Activated CD8-positive, alpha-beta T cell treated with anti-CD3 and anti-CD28 coated beads for 36 hours (primary cell): ENCODE data around the gene TCP11L1. TPM values are rescaled to one million over a fixed set of nuclear protein-coding genes. Genes with fewer than 3 reads are reported as not detected.

Source experiments
- ATAC-seq: fragments of 200-7000 bp; cut with Tn5 transposase; one replicate; pipeline ENCODE4 v1.10.0; 2021; ENCODE audit warnings: mild to moderate bottlenecking, moderate library complexity
- CTCF ChIA-PET: fragments of 350-600 bp; sonication (Branson Sonifier 250); formaldehyde crosslinking; loops from one replicate; lab custom pipeline; 2021; ENCODE audit warnings: antibody characterized with exemption; lab: Charles Lee
- POLR2A ChIA-PET: fragments of 350-600 bp; sonication (Branson Sonifier 250); formaldehyde crosslinking; loops from one replicate; lab custom pipeline; 2021; ENCODE audit warnings: antibody characterized with exemption; lab: Charles Lee
- DNase-seq: peaks from one replicate; pipeline ENCODE4 v3.0.0-alpha.2; 2020
- H3K27ac Mint-ChIP-seq: one replicate; pipeline ENCODE4 v1.8.0; 2021; ENCODE audit warnings: mild to moderate bottlenecking, mixed read lengths
- H3K27me3 Mint-ChIP-seq: one replicate; pipeline ENCODE4 v1.8.0; 2021; ENCODE audit warnings: mixed read lengths
- H3K36me3 Mint-ChIP-seq: one replicate; pipeline ENCODE4 v1.8.0; 2021; ENCODE audit warnings: low read depth, mixed read lengths
- H3K4me1 Mint-ChIP-seq: one replicate; pipeline ENCODE4 v1.8.0; 2021; ENCODE audit warnings: low read depth, mixed read lengths
- H3K4me3 Mint-ChIP-seq: one replicate; pipeline ENCODE4 v1.8.0; 2021; ENCODE audit warnings: mild to moderate bottlenecking, moderate library complexity, mixed read lengths
- H3K9me3 Mint-ChIP-seq: one replicate; pipeline ENCODE4 v1.8.0; 2021; ENCODE audit warnings: mixed read lengths
- CTCF ChIP-seq: fragments of 200-600 bp; IDR thresholded peaks from one replicate; pipeline ENCODE4 v1.8.0; 2022; ENCODE audit warnings: antibody characterized with exemption, mild to moderate bottlenecking
- intact Hi-C: fragments of 100-400 bp; cut with micrococcal nuclease; formaldehyde crosslinking; loops from one replicate; pipeline ENCODE4 v1.10.0; 2022
- total RNA-seq, 2 experiments: library from RNA; stranded (reverse); gene quantifications; one replicate each; pipeline ENCODE4 v1.2.3, GENCODE V29; 2021

TCP11L1 gene
- total RNA-seq, 2 experiments from 2014 or later, result 11.0 to 12.7 TPM

DNA sequence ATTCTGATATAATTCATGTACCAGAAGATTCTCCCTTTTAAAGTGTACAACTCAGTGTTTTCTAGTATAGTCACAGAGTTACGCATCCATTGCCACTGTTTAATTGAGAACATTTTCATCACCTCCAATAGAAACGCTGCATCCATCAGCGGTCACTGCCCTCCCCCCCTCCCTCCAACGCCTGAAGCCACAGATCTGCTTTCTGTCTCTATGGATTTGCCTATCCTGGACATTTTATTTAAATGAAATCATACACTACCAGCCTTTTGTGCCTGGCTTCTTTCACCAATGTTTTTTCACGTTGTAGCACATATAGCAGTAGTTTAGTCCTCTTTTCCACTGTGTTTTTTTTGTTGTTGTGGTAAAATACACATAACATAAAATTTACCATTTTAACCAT is 22.8 kb downstream of the TCP11L1 start:
- Mint-ChIP-seq H3K27me3 (no peaks in the 10 kb centered on the region), H3K9me3 (no peaks in the 10 kb centered on the region), H3K4me3 (no peak overlapping the region), H3K27ac (no peak overlapping the region), H3K4me1 (peaks cover 52% of the 10 kb centered on the region), H3K36me3 (peaks cover 32% of the 10 kb centered on the region)
- CTCF ChIA-PET, result interaction anchor here (0.9 to 5.4 kb wide), 7 partner anchors 14 to 102 kb away, joined by 3 to 80 read pairs (median 4); no protein-coding TSS in a partner anchor
- POLR2A ChIA-PET, result interaction anchor here (1.2 to 4.3 kb wide), 2 partner anchors 19 to 23 kb away, joined by 5 to 26 read pairs; partner anchors contain the start of gene TCP11L1
- ATAC-seq (no peak), DNase-seq (no peak)
- intact Hi-C loops, result loop anchor here (10.0 kb wide), 2 partner anchors 167 to 227 kb away; partner anchors contain the start of gene QSER1
- TF ChIP-seq CTCF, result no peak

- peak overlapping the region; percentile 71 for H3K27ac Mint-ChIP-seq
- peak; percentile 69 for ATAC-seq
- no peaks in the 10 kb centered on the region for H3K27me3 Mint-ChIP-seq
- H3K4me3 Mint-ChIP-seq, result no peak overlapping the region
- peaks cover 52% of the 10 kb centered on the region for H3K4me1 Mint-ChIP-seq
- no peak for DNase-seq
- no peaks in the 10 kb centered on the region for H3K9me3 Mint-ChIP-seq
- intact Hi-C loops, result loop anchor here (10.0 kb wide), 2 partner anchors 169 to 229 kb away; partner anchors contain the start of gene QSER1
- ChIA-PET POLR2A (interaction anchor here (0.5 to 4.3 kb wide), 4 partner anchors 24 to 405 kb away, joined by 3 to 26 read pairs (median 3); partner anchors contain the start of gene TCP11L1), CTCF (interaction anchor here (0.7 to 5.4 kb wide), 19 partner anchors 9 to 254 kb away, joined by 3 to 80 read pairs (median 4); partner anchors contain the start of gene TCP11L1)
- H3K36me3 Mint-ChIP-seq, result peaks cover 29% of the 10 kb centered on the region
- TF ChIP-seq CTCF, result no peak
Measured at GRCh38 chr11:33063326-33063881, 24.0 kb downstream of the TCP11L1 start.

DNA sequence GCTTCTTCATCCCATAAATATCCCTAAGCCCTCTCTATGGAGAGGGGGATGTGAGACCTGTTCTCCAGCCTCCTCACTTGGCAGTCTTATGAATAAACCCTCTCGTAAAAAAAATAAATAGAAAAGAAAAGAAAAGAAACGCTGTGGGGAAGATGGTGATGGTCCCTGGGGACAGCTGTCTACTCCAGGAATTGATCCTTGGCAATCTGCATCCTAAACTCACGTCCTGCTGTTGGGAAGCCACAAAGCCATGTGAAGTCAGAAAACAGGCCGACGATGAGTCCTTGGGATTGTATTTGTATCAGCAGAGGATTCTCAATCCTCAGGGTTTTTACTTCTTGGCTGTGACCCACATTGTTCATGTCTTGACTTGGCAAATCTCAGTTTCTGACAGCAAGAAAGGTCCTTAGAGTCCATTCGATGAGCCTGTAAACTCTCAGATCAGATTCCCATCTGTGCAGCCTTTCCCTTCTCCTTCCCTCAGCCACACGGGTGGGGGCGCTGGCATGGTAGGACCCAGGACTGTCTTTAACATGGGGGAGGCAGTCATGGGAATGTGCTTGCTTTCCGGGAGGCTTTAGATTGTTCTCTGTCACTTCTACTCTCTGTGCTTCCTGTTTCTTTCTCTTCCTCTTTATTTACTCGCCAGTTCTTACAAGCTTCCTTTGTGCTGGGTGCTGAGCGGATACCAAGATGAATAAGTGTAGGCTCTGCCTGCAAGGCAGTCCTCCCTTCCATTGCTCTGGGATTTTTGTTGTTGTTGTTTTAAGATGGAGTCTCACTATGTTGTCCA is 24.9 kb downstream of the TCP11L1 start:
- no peak for DNase-seq
- ChIA-PET POLR2A (interaction anchor here (1.2 to 4.3 kb wide), 2 partner anchors 25 to 169 kb away, joined by 3 to 26 read pairs; partner anchors contain the start of gene TCP11L1), CTCF (interaction anchor here (1.0 to 5.4 kb wide), 28 partner anchors 9 to 255 kb away, joined by 3 to 80 read pairs (median 8); partner anchors contain the start of genes QSER1 and TCP11L1)
- intact Hi-C loops, result loop anchor here (2.0 to 10.0 kb wide), 3 partner anchors 53 to 229 kb away; partner anchors contain the start of gene QSER1
- ATAC-seq, result no peak
- H3K27me3 Mint-ChIP-seq, result no peaks in the 10 kb centered on the region
- H3K36me3 Mint-ChIP-seq, result peaks cover 24% of the 10 kb centered on the region
- TF ChIP-seq CTCF, result no peak
- H3K27ac Mint-ChIP-seq, result peak overlapping the region; percentile 71
- no peak overlapping the region for H3K4me3 Mint-ChIP-seq
- peaks cover 52% of the 10 kb centered on the region for H3K4me1 Mint-ChIP-seq
- no peaks in the 10 kb centered on the region for H3K9me3 Mint-ChIP-seq

- Mint-ChIP-seq H3K36me3 (peaks cover 18% of the 10 kb centered on the region), H3K27ac (no peak overlapping the region), H3K4me3 (no peak overlapping the region), H3K27me3 (no peaks in the 10 kb centered on the region), H3K4me1 (peaks cover 48% of the 10 kb centered on the region), H3K9me3 (no peaks in the 10 kb centered on the region)
- intact Hi-C loops, result loop anchor here (1.0 to 10.0 kb wide), 4 partner anchors 54 to 230 kb away; partner anchors contain the start of gene QSER1
- ATAC-seq (no peak), DNase-seq (no peak)
- TF ChIP-seq CTCF, result no peak
- ChIA-PET POLR2A (interaction anchor here (0.9 to 4.3 kb wide), 2 partner anchors 26 to 54 kb away, joined by 3 to 26 read pairs; partner anchors contain the start of gene TCP11L1), CTCF (interaction anchor here (1.0 to 5.4 kb wide), 48 partner anchors 7 to 280 kb away, joined by 3 to 80 read pairs (median 5); partner anchors contain the start of genes QSER1 and TCP11L1)
Measured at GRCh38 chr11:33064866-33065265, 25.5 kb downstream of the TCP11L1 start.
